Measurements from ENCODE around the gene RBMS3.

Gene RBMS3

DNA sequence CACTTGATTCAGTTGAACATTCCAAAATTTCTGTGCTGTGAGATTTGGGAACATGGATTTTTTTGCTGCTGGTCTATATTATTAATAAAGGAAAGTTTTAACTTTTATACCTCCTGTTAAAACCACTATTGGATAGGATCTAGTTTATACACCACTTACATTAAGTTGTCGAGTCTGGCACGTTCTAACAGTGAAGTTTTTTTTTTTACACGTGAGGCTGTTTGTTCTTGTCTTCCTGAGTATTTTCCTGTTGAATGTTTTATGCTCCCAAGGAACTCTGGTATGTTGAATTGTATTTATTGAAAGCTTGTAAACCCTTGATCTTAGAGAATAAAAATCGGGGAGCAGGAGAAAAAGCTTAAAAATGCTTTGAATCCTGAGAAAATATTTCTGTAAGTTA lies 338.8 kb downstream of the RBMS3 start:
- H3K4me3 ChIP-seq (ENCODE audit: low read depth, low read length): no peak overlapping the region
- H3K36me3 ChIP-seq (ENCODE audit: control insufficient read depth, insufficient read depth, low read length): no peaks in the 10 kb centered on the region
- H3K9ac ChIP-seq (ENCODE audit: low read depth, low read length): no peak overlapping the region
- no peaks in the 10 kb centered on the region for H3K27me3 ChIP-seq (ENCODE audit: control insufficient read depth, insufficient read depth, low read length)
- no peaks in the 10 kb centered on the region for H3K4me1 ChIP-seq (ENCODE audit: control insufficient read depth, insufficient read depth, low read length)
- no peaks in the 10 kb centered on the region for H3K9me3 ChIP-seq (ENCODE audit: control insufficient read depth, insufficient read depth, low read length)

DNA sequence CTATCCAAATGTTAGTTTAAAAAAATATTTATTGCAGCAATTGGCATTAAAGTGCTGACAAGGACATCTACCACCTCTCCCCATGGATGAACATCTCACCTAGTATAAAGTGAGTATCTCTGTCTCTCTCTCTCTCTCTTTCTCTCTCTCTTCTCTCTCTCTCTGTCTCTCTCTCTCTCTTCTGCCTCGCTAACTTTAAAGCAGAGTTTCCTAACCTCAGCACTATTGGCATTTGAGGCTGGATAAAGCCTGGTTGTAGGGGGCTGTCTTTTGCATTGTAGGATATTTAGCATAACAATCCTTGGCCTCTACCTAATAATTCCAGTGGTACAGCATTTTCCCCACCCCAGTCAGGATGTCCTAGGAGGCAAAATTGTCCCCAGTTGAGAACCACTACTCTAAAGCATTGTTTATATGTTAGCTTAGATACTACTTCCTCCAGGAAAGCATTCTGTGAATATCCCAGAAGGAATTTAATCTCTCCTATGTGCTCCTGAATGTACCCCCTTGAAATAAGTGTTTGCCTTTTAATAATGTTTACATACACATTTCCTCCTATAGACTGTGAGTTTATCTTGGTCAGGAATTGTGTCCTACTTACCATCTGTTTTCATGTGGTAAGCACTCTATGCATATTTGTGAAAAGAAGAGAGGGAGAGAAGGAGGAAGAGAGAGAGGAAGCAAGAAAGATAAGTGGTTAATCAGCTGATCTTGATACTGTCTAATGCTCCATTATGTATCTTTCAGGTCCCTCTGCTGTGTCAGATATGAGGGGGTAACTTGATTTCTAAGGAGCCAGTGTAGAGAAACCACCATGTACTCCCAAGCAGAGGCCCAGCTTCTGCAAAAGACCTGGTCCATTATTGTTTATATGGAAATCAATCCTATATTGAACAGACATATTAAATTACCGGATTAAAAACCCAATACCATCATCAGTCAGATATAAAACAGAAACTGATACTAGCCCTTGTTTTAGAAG lies 346.6 kb downstream of the RBMS3 start:
- H3K36me3 ChIP-seq (ENCODE audit: control insufficient read depth, insufficient read depth, low read length): no peaks in the 10 kb centered on the region
- no peak overlapping the region for H3K4me3 ChIP-seq (ENCODE audit: low read depth, low read length)
- H3K4me1 ChIP-seq (ENCODE audit: control insufficient read depth, insufficient read depth, low read length): peaks cover 5% of the 10 kb centered on the region
- no peaks in the 10 kb centered on the region for H3K9me3 ChIP-seq (ENCODE audit: control insufficient read depth, insufficient read depth, low read length)
- H3K27me3 ChIP-seq (ENCODE audit: control insufficient read depth, insufficient read depth, low read length): no peaks in the 10 kb centered on the region
- H3K9ac ChIP-seq (ENCODE audit: low read depth, low read length): no peak overlapping the region

- no peaks in the 10 kb centered on the region for H3K27me3 ChIP-seq (ENCODE audit: control insufficient read depth, insufficient read depth, low read length)
- H3K36me3 ChIP-seq (ENCODE audit: control insufficient read depth, insufficient read depth, low read length): no peaks in the 10 kb centered on the region
- no peak overlapping the region for H3K4me3 ChIP-seq (ENCODE audit: low read depth, low read length)
- H3K9me3 ChIP-seq (ENCODE audit: control insufficient read depth, insufficient read depth, low read length): no peaks in the 10 kb centered on the region
- no peak overlapping the region for H3K9ac ChIP-seq (ENCODE audit: low read depth, low read length)
- peaks cover 6% of the 10 kb centered on the region for H3K4me1 ChIP-seq (ENCODE audit: control insufficient read depth, insufficient read depth, low read length)
Observed at GRCh38 chr3:29628795-29629194, 347.9 kb downstream of the RBMS3 start.

DNA sequence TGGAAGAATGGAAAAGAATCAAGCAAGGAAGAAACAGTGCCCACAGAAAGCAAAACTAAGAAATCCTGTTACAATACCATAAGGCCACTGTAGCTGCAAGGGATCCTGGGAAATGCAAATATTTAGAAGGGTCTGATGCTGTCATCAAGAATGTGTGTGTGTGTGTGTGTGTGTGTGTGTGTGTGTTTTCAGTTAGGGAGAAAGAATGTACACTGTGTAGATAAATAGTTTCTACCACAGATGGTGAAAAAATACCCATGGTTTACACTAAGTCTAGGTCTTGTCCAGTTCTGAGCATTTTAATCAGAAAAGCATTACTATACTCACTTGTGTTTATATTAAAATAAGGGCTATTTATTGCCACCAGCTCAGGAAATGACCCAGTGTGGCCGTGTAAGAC lies 355.0 kb downstream of the RBMS3 start:
- Histone ChIP-seq H3K9me3 (ENCODE audit: control insufficient read depth, insufficient read depth, low read length) (no peaks in the 10 kb centered on the region), H3K9ac (ENCODE audit: low read depth, low read length) (no peak overlapping the region)

GRCh38 chr3:29637068-29637467 lies 356.2 kb downstream of the RBMS3 start:
- Histone ChIP-seq H3K9me3 (ENCODE audit: control insufficient read depth, insufficient read depth, low read length) (no peaks in the 10 kb centered on the region), H3K36me3 (ENCODE audit: control insufficient read depth, insufficient read depth, low read length) (no peaks in the 10 kb centered on the region), H3K4me3 (ENCODE audit: low read depth, low read length) (no peak overlapping the region), H3K4me1 (ENCODE audit: control insufficient read depth, insufficient read depth, low read length) (peaks cover 7% of the 10 kb centered on the region), H3K27me3 (ENCODE audit: control insufficient read depth, insufficient read depth, low read length) (no peaks in the 10 kb centered on the region), H3K9ac (ENCODE audit: low read depth, low read length) (no peak overlapping the region)

More for the DNA sequence above, 355.0 kb downstream of the RBMS3 start:
- no peaks in the 10 kb centered on the region for H3K27me3 ChIP-seq (ENCODE audit: control insufficient read depth, insufficient read depth, low read length)
- H3K4me3 ChIP-seq (ENCODE audit: low read depth, low read length): no peak overlapping the region
- no peaks in the 10 kb centered on the region for H3K36me3 ChIP-seq (ENCODE audit: control insufficient read depth, insufficient read depth, low read length)
- peaks cover 11% of the 10 kb centered on the region for H3K4me1 ChIP-seq (ENCODE audit: control insufficient read depth, insufficient read depth, low read length)

DNA sequence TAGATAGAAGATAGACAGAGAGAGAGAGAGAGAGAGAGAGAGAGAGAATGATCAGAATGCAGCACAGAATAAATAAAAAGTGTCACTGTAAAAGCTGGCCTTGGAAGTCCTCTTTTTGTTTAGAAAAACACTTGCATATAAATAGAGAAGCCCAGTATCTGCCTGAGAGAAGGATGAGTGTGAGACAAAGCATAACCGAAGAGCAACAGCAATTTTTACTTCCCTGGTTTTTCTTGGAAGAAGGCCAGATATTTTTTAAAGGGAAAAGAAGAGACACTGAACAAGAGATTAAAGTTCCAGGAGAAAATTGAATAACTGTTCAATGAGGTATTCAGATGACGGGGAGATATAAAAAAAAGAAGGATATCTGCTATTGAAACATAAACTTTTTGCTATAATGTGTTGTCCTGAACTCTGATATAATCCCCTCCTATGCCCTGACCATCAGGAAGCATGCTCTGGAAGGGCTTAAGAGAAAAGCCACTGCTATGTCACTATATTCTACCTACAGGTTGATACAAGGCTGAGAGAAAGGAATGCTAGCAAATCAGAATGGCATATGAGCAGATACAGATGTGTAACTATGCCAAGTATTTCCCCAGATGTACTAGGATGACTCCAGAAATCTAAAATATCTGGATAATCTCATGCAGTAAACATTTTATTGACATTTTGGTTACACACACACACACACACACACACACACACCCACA lies 358.9 kb downstream of the RBMS3 start:
- Histone ChIP-seq H3K36me3 (ENCODE audit: control insufficient read depth, insufficient read depth, low read length) (no peaks in the 10 kb centered on the region), H3K9ac (ENCODE audit: low read depth, low read length) (no peak overlapping the region), H3K4me3 (ENCODE audit: low read depth, low read length) (no peak overlapping the region), H3K4me1 (ENCODE audit: control insufficient read depth, insufficient read depth, low read length) (peaks cover 4% of the 10 kb centered on the region), H3K27me3 (ENCODE audit: control insufficient read depth, insufficient read depth, low read length) (no peaks in the 10 kb centered on the region), H3K9me3 (ENCODE audit: control insufficient read depth, insufficient read depth, low read length) (no peaks in the 10 kb centered on the region)

GRCh38 chr3:29642393-29643033 lies 361.6 kb downstream of the RBMS3 start:
- Histone ChIP-seq H3K4me1 (ENCODE audit: control insufficient read depth, insufficient read depth, low read length) (peaks cover 4% of the 10 kb centered on the region), H3K4me3 (ENCODE audit: low read depth, low read length) (no peak overlapping the region), H3K9ac (ENCODE audit: low read depth, low read length) (no peak overlapping the region), H3K36me3 (ENCODE audit: control insufficient read depth, insufficient read depth, low read length) (no peaks in the 10 kb centered on the region), H3K27me3 (ENCODE audit: control insufficient read depth, insufficient read depth, low read length) (no peaks in the 10 kb centered on the region), H3K9me3 (ENCODE audit: control insufficient read depth, insufficient read depth, low read length) (no peaks in the 10 kb centered on the region)

DNA sequence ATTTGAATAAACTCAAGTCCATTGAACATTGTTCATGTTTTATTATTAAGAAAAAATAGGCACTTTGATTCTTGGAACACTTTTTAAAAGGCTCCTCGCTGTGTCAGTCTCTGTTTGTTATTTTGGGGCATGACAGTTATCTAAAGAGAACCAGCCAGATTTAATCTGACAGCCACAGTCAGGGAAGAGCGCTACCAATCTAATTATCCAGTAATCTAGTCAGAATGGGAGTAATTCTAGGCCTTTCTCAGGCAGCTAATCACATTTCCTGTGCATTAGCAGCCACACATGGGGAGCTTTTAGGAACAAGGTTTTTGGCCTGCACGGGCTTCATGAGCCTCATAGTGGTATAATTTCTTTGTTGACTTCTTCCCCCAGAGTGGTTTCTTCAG lies 362.2 kb downstream of the RBMS3 start:
- Histone ChIP-seq H3K36me3 (ENCODE audit: control insufficient read depth, insufficient read depth, low read length) (no peaks in the 10 kb centered on the region), H3K9me3 (ENCODE audit: control insufficient read depth, insufficient read depth, low read length) (no peaks in the 10 kb centered on the region), H3K4me3 (ENCODE audit: low read depth, low read length) (no peak overlapping the region), H3K4me1 (ENCODE audit: control insufficient read depth, insufficient read depth, low read length) (peaks cover 4% of the 10 kb centered on the region), H3K9ac (ENCODE audit: low read depth, low read length) (no peak overlapping the region), H3K27me3 (ENCODE audit: control insufficient read depth, insufficient read depth, low read length) (no peaks in the 10 kb centered on the region)

DNA sequence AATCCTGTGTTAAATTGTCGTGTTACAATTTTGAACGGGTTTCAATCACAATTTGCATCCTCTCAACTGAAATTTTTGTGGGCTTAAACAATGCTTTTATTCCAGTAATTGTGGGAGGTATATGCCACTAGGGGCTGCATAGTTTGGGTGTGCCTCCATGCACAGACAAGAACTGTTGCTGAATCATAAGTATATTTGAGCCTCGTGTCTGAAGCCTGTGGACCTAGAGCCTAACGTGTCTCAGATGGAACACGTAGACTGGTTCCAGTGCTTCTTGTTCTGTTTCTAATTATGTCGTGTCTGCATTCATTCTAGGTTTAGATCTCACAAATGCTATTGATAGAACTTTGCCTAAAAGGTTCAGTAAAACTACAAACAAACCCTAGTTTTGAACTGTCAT lies 363.4 kb downstream of the RBMS3 start:
- Histone ChIP-seq H3K4me1 (ENCODE audit: control insufficient read depth, insufficient read depth, low read length) (peaks cover 4% of the 10 kb centered on the region), H3K9ac (ENCODE audit: low read depth, low read length) (no peak overlapping the region), H3K9me3 (ENCODE audit: control insufficient read depth, insufficient read depth, low read length) (no peaks in the 10 kb centered on the region), H3K36me3 (ENCODE audit: control insufficient read depth, insufficient read depth, low read length) (no peaks in the 10 kb centered on the region), H3K27me3 (ENCODE audit: control insufficient read depth, insufficient read depth, low read length) (no peaks in the 10 kb centered on the region), H3K4me3 (ENCODE audit: low read depth, low read length) (no peak overlapping the region)

DNA sequence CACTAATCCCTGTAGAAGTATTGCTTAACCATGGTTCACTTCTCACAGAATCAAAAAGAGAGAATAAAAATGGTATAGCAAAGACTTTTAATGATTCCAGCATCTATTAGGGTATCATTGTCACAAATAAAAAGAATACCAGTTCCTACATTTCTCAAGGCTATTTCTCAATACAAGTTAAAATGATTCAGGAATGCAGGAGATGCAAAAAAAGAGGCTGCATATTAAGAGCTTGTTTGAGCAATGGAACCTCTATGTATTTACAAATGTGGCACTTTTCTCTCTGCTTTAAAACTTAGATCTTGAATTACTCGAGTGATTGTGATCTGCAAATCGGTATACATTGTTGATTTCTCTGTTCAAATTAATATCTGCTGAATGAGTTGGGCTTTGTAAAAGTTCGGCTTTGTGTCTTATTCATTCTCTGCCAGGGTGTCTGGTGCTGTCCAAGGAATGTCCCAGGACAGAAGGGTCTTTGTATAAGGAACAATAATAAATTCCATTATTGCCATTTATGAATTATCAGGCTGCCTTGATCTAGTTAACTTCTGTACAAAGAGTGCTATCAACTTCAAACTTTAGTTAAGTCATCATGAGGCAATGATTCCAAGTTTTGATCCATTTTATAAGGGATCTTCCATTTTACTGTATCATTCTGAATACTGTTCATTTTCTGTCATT lies 364.2 kb downstream of the RBMS3 start:
- Histone ChIP-seq H3K9me3 (ENCODE audit: control insufficient read depth, insufficient read depth, low read length) (no peaks in the 10 kb centered on the region), H3K36me3 (ENCODE audit: control insufficient read depth, insufficient read depth, low read length) (no peaks in the 10 kb centered on the region), H3K9ac (ENCODE audit: low read depth, low read length) (no peak overlapping the region), H3K4me1 (ENCODE audit: control insufficient read depth, insufficient read depth, low read length) (no peaks in the 10 kb centered on the region), H3K27me3 (ENCODE audit: control insufficient read depth, insufficient read depth, low read length) (no peaks in the 10 kb centered on the region), H3K4me3 (ENCODE audit: low read depth, low read length) (no peak overlapping the region)

- Histone ChIP-seq H3K36me3 (ENCODE audit: control insufficient read depth, insufficient read depth, low read length) (no peaks in the 10 kb centered on the region), H3K4me1 (ENCODE audit: control insufficient read depth, insufficient read depth, low read length) (no peaks in the 10 kb centered on the region), H3K4me3 (ENCODE audit: low read depth, low read length) (no peak overlapping the region), H3K9ac (ENCODE audit: low read depth, low read length) (no peak overlapping the region), H3K9me3 (ENCODE audit: control insufficient read depth, insufficient read depth, low read length) (no peaks in the 10 kb centered on the region), H3K27me3 (ENCODE audit: control insufficient read depth, insufficient read depth, low read length) (no peaks in the 10 kb centered on the region)
Observed at GRCh38 chr3:29646043-29646442, 365.2 kb downstream of the RBMS3 start.

Measured in iPS-15b (cell line).